ENCODE measurements around the gene ULK1.

ULK1 gene

GRCh38 chr12:131920157-131920508, 25.7 kb downstream of the ULK1 start:
- DNase-seq (ENCODE audit: low spot score): no peak

GRCh38 chr12:131920902-131921840, 26.7 kb downstream of the ULK1 start:
- DNase-seq (ENCODE audit: low spot score): no peak

GRCh38 chr12:131921866-131922769, 27.7 kb downstream of the ULK1 start:
- no peak for DNase-seq (ENCODE audit: low spot score)

GRCh38 chr12:131922772-131923171, 28.4 kb downstream of the ULK1 start:
- no peak for DNase-seq (ENCODE audit: low spot score)

- no peak for DNase-seq (ENCODE audit: low spot score)
Measured at GRCh38 chr12:131923260-131923659, 28.8 kb downstream of the ULK1 start.

- DNase-seq (ENCODE audit: low spot score): no peak
Measured at GRCh38 chr12:131927110-131928079, 33.0 kb downstream of the ULK1 start.

GRCh38 chr12:131928080-131928710, 33.8 kb downstream of the ULK1 start:
- no peak for DNase-seq (ENCODE audit: low spot score)

GRCh38 chr12:131928711-131929580, 34.5 kb downstream of the ULK1 start, which contains the start of gene PUS1:
PUS1 (plus strand) TSS chr12:131929276; CDS start chr12:131929723, 447 bp downstream.
- peak; percentile 95 for DNase-seq (ENCODE audit: low spot score)

GRCh38 chr12:131929581-131930456, 35.4 kb downstream of the ULK1 start:
- peak; percentile 55 for DNase-seq (ENCODE audit: low spot score)

GRCh38 chr12:131930510-131930909, 36.1 kb downstream of the ULK1 start:
- DNase-seq (ENCODE audit: low spot score): no peak

- no peak for DNase-seq (ENCODE audit: low spot score)
Measured at GRCh38 chr12:131933387-131933786, 39.0 kb downstream of the ULK1 start.

- no peak for DNase-seq (ENCODE audit: low spot score)
Measured at GRCh38 chr12:131934535-131934934, 40.1 kb downstream of the ULK1 start.

GRCh38 chr12:131938082-131938481, 43.7 kb downstream of the ULK1 start:
- no peak for DNase-seq (ENCODE audit: low spot score)

- DNase-seq (ENCODE audit: low spot score): no peak
Measured at GRCh38 chr12:131939007-131939406, 44.6 kb downstream of the ULK1 start.

- no peak for DNase-seq (ENCODE audit: low spot score)
Measured at GRCh38 chr12:131940141-131940547, 45.7 kb downstream of the ULK1 start.

GRCh38 chr12:131941116-131941986, 46.9 kb downstream of the ULK1 start:
- DNase-seq (ENCODE audit: low spot score): no peak

GRCh38 chr12:131941987-131942341, 47.5 kb downstream of the ULK1 start:
- DNase-seq (ENCODE audit: low spot score): no peak

- no peak for DNase-seq (ENCODE audit: low spot score)
Measured at GRCh38 chr12:131942671-131943070, 48.2 kb downstream of the ULK1 start.
